ENCODE results near the gene USP17L10. TPM values are rescaled to one million over a fixed set of nuclear protein-coding genes. Genes with fewer than 3 reads are reported as not detected.
"Not testable (repeated sequence)": the region's sequence is repeated elsewhere in the genome, so short reads cannot be mapped to it uniquely, and the experiment has no call there.

The USP17L10 gene
- total RNA-seq, 1 experiment from 2014 or later: not detected

- H3K36me3 ChIP-seq (ENCODE audit: low read depth, low read length); ATAC-seq; DNase-seq; H4K20me1 ChIP-seq (ENCODE audit: low read length); H3K9ac ChIP-seq (ENCODE audit: low read length); H3F3A ChIP-seq (ENCODE audit: low read length, unreplicated experiment); BruUV-seq (replicated peaks); H3K27ac ChIP-seq (ENCODE audit: low read length); H3K9me2 ChIP-seq (replicated peaks; ENCODE audit: low read length); H3K4me2 ChIP-seq (ENCODE audit: low read length); H3K4me1 ChIP-seq (ENCODE audit: insufficient read depth, low read length); H3K4me3 ChIP-seq (ENCODE audit: low read length); H3K79me2 ChIP-seq (ENCODE audit: low read length); intact Hi-C loops (cut with micrococcal nuclease); H3K9me3 ChIP-seq (ENCODE audit: low read length); CTCF ChIA-PET; POLR2A ChIA-PET (ENCODE audit: unreplicated experiment); H3K27me3 ChIP-seq (ENCODE audit: low read length); H2AFZ ChIP-seq (ENCODE audit: low read length): not testable (repeated sequence)
Observed at GRCh38 chr4:9253078-9253477, 42.6 kb downstream of the USP17L10 start, which contains the start of gene USP17L19. Gene USP17L19 (plus strand): TSS chr4:9253378. CDS start chr4:9253378, 0 bp downstream.

DNA sequence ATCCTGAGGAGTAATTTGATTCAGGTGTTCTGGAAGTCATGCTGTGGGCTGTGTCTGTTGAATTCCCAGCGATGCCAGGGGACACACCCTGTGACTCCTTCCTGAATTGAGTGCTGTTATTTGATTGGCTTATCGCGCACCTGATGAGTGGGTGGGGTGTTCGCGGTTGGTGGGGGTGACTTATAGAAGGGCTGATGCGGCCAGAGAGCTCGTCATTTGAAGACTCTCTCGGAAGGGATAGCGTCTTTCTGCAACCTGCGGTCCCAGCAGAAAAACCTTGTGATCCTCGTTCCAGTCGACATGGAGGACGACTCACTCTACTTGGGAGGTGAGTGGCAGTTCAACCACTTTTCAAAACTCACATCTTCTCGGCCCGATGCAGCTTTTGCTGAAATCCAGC, 47.4 kb downstream of the USP17L10 start, which contains the start of gene USP17L20:
Gene USP17L20 (plus strand): TSS at position 301 of the 400 bp plus-strand sequence. CDS start 0 bp downstream, at position 301.
- H3K79me2 ChIP-seq (ENCODE audit: low read length); ATAC-seq; H3K27me3 ChIP-seq (ENCODE audit: low read length); intact Hi-C loops (cut with micrococcal nuclease); H4K20me1 ChIP-seq (ENCODE audit: low read length); CTCF ChIA-PET; H3K4me2 ChIP-seq (ENCODE audit: low read length); DNase-seq; H3K9ac ChIP-seq (ENCODE audit: low read length); BruUV-seq (replicated peaks); H3K27ac ChIP-seq (ENCODE audit: low read length); H2AFZ ChIP-seq (ENCODE audit: low read length); H3K4me1 ChIP-seq (ENCODE audit: insufficient read depth, low read length); H3K9me2 ChIP-seq (replicated peaks; ENCODE audit: low read length); H3F3A ChIP-seq (ENCODE audit: low read length, unreplicated experiment); H3K36me3 ChIP-seq (ENCODE audit: low read depth, low read length); H3K9me3 ChIP-seq (ENCODE audit: low read length); H3K4me3 ChIP-seq (ENCODE audit: low read length); POLR2A ChIA-PET (ENCODE audit: unreplicated experiment): not testable (repeated sequence)

Other genes starting within 250 kb of the USP17L10 start
- not detected in 2 replicates for gene FAM90A26, start 40.2 kb upstream of the USP17L10 start, total RNA-seq (2014; rRNA removed)
- gene USP17L11, start 4.7 kb downstream of the USP17L10 start, total RNA-seq (2014; rRNA removed): not detected in 2 replicates
- gene USP17L12, start 9.5 kb downstream of the USP17L10 start, total RNA-seq (2014; rRNA removed): not detected in 2 replicates
- not detected in 2 replicates for gene USP17L13, start 14.2 kb downstream of the USP17L10 start, total RNA-seq (2014; rRNA removed)
- not detected in 2 replicates for gene USP17L15, start 23.7 kb downstream of the USP17L10 start, total RNA-seq (2014; rRNA removed)
- gene USP17L17, start 33.2 kb downstream of the USP17L10 start, total RNA-seq (2014; rRNA removed): not detected in 2 replicates
- gene USP17L18, start 38.0 kb downstream of the USP17L10 start, total RNA-seq (2014; rRNA removed): not detected in 2 replicates
- not detected in 2 replicates for gene USP17L19, start 42.7 kb downstream of the USP17L10 start, total RNA-seq (2014; rRNA removed)
- gene USP17L20, start 47.5 kb downstream of the USP17L10 start, total RNA-seq (2014; rRNA removed): not detected in 2 replicates
- not detected in 2 replicates for gene USP17L21, start 52.2 kb downstream of the USP17L10 start, total RNA-seq (2014; rRNA removed)
- not detected in 2 replicates for gene USP17L22, start 57.0 kb downstream of the USP17L10 start, total RNA-seq (2014; rRNA removed)
- not detected in 2 replicates for gene USP17L24, start 114.5 kb downstream of the USP17L10 start, total RNA-seq (2014; rRNA removed)
- not detected in 2 replicates for gene USP17L25, start 119.3 kb downstream of the USP17L10 start, total RNA-seq (2014; rRNA removed)
- not detected in 2 replicates for gene USP17L26, start 124.0 kb downstream of the USP17L10 start, total RNA-seq (2014; rRNA removed)
- not detected in 2 replicates for gene USP17L5, start 128.7 kb downstream of the USP17L10 start, total RNA-seq (2014; rRNA removed)
- not detected in 2 replicates for gene USP17L27, start 133.5 kb downstream of the USP17L10 start, total RNA-seq (2014; rRNA removed)
- not detected in 2 replicates for gene USP17L28, start 138.2 kb downstream of the USP17L10 start, total RNA-seq (2014; rRNA removed)
- not detected in 2 replicates for gene USP17L29, start 143.0 kb downstream of the USP17L10 start, total RNA-seq (2014; rRNA removed)
- gene USP17L30, start 152.5 kb downstream of the USP17L10 start, total RNA-seq (2014; rRNA removed): not detected in 2 replicates
- gene DEFB131A, start 233.8 kb downstream of the USP17L10 start, total RNA-seq (2014; rRNA removed): not detected in 2 replicates

Measured in PC-3 (cell line).